Subcutaneous adipose tissue (tissue), 4 donors: ENCODE results near the gene SCGB1C1. TPM values are rescaled to one million over a fixed set of nuclear protein-coding genes. Genes with fewer than 3 reads are reported as not detected.

Experiments used
- CTCF ChIP-seq: fragments of 450-650 bp; IDR thresholded peaks from one replicate; pipeline ENCODE4 v1.5.1; 2016; ENCODE audit warnings: low read depth, mild to moderate bottlenecking, control low read depth, antibody characterized with exemption, moderate library complexity
- small RNA-seq: library from RNA; depleted of rRNA; stranded (forward); fragments of <200 nt; gene quantifications from one replicate; pipeline ENCODE3, GENCODE V24; 2016
- total RNA-seq, 4 donors: library from RNA; depleted of rRNA; stranded (reverse); fragments of >200 nt; gene quantifications; one replicate each; pipeline ENCODE4 v1.1.0, GENCODE V29; 2016

The SCGB1C1 gene
- total RNA-seq, 4 donors from 2014 or later = not detected

GRCh38 chr11:235997-236773 lies 43.3 kb downstream of the SCGB1C1 start, which contains the start of gene SIRT3:
TSS of gene SIRT3 (minus strand) at chr11:236342. CDS start at chr11:236328, 14 bp downstream.
- no peak for TF ChIP-seq CTCF

GRCh38 chr11:236774-237767 lies 44.2 kb downstream of the SCGB1C1 start, which contains the start of gene PSMD13:
TSS of gene PSMD13 (plus strand) at chr11:236976. CDS start at chr11:237050, 74 bp downstream.
- no peak for TF ChIP-seq CTCF

GRCh38 chr11:240315-240714 lies 47.4 kb downstream of the SCGB1C1 start:
- no peak for TF ChIP-seq CTCF

- TF ChIP-seq CTCF = no peak
Observed at GRCh38 chr11:241634-242033, 48.8 kb downstream of the SCGB1C1 start.

Small RNA genes within 50 kb of the gene (small RNA-seq; reads per million reads assigned to genes)
- not detected for gene RNU6-447P

Other genes with a start within 250 kb of the SCGB1C1 start
- gene BET1L, start 14.3 kb downstream of the SCGB1C1 start, total RNA-seq = 10 to 100 TPM; 18.6 to 26.9 (median 23.2) TPM
- 100 to 1,000 TPM in 1 of 4 donors, 10 to 100 TPM in 3; 46.5 to 103 (median 67.1) TPM for gene RIC8A, start 14.6 kb downstream of the SCGB1C1 start, total RNA-seq
- 10 to 100 TPM in 3 of 4 donors, 1 to 10 TPM in 1; 8.1 to 48.0 (median 14.7) TPM for gene SIRT3, start 43.3 kb downstream of the SCGB1C1 start, total RNA-seq
- gene PSMD13, start 43.9 kb downstream of the SCGB1C1 start, total RNA-seq = 100 to 1,000 TPM in 2 of 4 donors, 10 to 100 TPM in 2; 57.8 to 118 (median 93.8) TPM
- 1 to 10 TPM in 1 of 4 donors, under 1 TPM in 2, not detected in 1; 0.19 to 1.9 (median 0.66) TPM for gene NLRP6, start 85.3 kb downstream of the SCGB1C1 start, total RNA-seq
- 10 to 100 TPM in 3 of 4 donors, 1 to 10 TPM in 1; 3.8 to 26.9 (median 12.5) TPM for gene PGGHG, start 96.0 kb downstream of the SCGB1C1 start, total RNA-seq
- not detected for gene IFITM5, start 106.4 kb downstream of the SCGB1C1 start, total RNA-seq
- 100 to 1,000 TPM; 116 to 171 (median 144) TPM for gene IFITM2, start 114.7 kb downstream of the SCGB1C1 start, total RNA-seq
- gene IFITM1, start 121.0 kb downstream of the SCGB1C1 start, total RNA-seq = 100 to 1,000 TPM; 123 to 199 (median 149) TPM
- gene IFITM3, start 127.8 kb downstream of the SCGB1C1 start, total RNA-seq = 100 to 1,000 TPM; 141 to 257 (median 163) TPM
- under 1 TPM in 1 of 4 donors, not detected in 3; 0.22 TPM for gene B4GALNT4, start 176.4 kb downstream of the SCGB1C1 start, total RNA-seq
- gene PKP3, start 201.1 kb downstream of the SCGB1C1 start, total RNA-seq = 1 to 10 TPM in 2 of 4 donors, under 1 TPM in 2; 0.33 to 2.8 (median 1.3) TPM
- gene SIGIRR, start 221.9 kb downstream of the SCGB1C1 start, total RNA-seq = 10 to 100 TPM; 18.3 to 43.4 (median 38.0) TPM
- 1 to 10 TPM in 1 of 4 donors, under 1 TPM in 3; 0.44 to 1.5 (median 0.63) TPM for gene ANO9, start 248.9 kb downstream of the SCGB1C1 start, total RNA-seq